Stimulated activated CD4-positive, alpha-beta T cell treated with anti-CD3 and anti-CD28 coated beads, Interleukin-1b, Interleukin-23, amount 100 ng/mL, for 24 hours (primary cell): ENCODE results near the gene MICALL1.
"Not testable (repeated sequence)": the region's sequence is repeated elsewhere in the genome, so short reads cannot be mapped to it uniquely, and the experiment has no call there.

Experiments used
- DNase-seq, 4 experiments: peaks; one replicate each; pipeline ENCODE4 v3.0.0-alpha.2; 2020; ENCODE audit warnings: low read depth in 4 of 4, low spot score in 1 of 4

The MICALL1 gene

DNA sequence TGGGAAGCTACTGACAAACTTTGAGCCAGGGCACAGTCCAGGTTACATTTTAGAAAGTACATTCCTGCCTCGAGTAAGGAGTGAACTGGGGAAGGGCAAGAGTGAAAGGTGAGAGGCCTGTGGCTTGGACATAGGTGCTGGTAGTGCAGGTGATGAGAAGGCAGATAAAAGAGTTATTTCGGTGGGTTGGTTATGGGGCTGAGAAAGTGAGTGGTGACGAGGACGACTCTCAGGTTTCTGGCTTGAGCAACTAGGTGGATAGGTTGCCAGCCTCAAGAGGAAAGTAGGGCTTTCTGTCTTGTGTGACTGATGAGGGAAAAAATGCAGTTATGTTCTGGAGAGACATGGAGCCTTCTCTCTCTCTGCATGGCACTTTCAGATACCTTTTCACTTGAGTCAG is 51.1 kb downstream of the MICALL1 start:
- no peak for DNase-seq

DNA sequence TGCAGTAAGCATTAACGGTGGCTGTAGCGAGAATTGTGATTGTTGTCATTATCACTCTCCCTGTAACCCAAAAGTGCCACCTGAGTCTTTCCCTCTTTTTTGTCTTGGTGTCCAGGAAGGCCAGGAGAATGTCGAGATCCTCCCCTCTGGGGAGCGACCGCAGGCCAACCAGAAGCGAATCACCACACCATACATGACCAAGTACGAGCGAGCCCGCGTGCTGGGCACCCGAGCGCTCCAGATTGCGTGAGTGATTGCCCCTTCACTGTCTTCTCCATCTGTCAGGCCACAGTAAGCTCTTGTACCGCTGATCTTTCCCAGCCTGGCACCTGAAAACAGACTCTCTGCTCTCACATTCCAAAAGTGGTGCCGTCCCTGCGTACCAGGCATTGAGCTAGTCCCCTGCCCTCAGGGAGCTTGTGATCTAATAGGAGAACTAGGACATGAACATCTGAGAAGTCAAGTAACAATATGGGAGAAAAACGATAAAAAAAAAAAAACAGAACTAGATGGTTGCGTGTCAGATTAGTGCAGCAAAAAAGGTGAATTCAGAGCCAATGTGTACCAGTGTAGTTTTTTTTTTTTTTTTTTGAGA is 53.2 kb downstream of the MICALL1 start:
- DNase-seq: no peak

DNA sequence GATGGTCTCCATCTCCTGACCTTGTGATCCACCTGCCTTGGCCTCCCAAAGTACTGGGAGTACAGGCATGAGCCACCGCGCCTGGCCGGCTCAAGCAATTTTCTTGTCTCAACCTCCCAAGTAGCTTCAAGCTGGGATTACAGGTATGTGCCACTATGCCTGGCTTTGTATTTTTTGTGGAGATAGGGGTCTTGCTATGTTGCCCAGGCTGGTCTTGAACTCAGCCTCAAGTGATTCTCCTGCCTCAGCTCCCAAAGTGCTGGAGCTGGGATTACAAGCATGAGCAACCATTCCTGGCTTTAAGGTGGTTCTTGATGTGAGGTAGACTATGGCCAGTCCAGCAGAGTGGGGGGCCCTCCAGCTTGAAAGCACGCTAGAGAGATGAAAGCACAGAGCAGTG is 55.0 kb downstream of the MICALL1 start:
- no peak for DNase-seq

GRCh38 chr22:37965940-37966664 is 60.0 kb downstream of the MICALL1 start:
- DNase-seq: no peak

- no peak for DNase-seq
These were observed 61.0 kb downstream of the MICALL1 start for GRCh38 chr22:37967147-37967546.

DNA sequence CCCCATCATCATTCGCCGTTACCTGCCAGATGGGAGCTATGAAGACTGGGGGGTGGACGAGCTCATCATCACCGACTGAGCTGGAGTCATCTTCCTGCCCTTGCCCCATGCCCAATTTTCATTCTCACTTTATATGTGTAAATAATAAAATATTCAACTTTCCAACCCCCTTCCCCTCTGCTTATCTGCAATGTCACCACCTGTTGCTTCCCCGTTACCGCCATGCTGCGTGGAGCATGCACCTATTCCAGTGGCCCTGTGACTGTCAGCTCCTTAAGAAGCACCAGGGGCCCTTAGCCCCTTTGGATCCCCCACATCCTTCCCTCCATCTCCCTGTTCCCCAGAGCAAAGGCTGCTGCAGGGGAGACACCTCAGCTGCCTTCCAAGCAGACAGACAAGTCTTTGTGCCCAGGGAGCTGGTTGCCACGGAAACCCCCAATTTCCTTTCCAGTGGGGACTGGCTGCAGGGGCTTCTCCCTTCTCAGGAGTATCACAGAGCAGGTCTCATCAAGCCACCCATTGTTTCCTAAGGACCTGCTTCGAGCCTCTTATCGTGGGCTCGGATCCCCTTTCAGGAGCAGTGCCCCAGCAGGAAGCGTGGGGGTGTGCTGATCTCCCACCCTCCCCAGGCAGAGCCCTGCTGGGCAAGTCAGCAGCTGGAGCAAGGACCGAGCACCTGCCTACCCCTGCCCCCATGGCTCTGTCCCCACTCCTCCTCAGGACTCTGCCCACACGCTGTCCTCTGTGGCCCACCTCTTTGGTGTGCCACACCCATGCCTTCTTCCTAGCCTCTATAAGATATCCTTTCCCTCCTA is 61.7 kb downstream of the MICALL1 start:
- no peak for DNase-seq

DNA sequence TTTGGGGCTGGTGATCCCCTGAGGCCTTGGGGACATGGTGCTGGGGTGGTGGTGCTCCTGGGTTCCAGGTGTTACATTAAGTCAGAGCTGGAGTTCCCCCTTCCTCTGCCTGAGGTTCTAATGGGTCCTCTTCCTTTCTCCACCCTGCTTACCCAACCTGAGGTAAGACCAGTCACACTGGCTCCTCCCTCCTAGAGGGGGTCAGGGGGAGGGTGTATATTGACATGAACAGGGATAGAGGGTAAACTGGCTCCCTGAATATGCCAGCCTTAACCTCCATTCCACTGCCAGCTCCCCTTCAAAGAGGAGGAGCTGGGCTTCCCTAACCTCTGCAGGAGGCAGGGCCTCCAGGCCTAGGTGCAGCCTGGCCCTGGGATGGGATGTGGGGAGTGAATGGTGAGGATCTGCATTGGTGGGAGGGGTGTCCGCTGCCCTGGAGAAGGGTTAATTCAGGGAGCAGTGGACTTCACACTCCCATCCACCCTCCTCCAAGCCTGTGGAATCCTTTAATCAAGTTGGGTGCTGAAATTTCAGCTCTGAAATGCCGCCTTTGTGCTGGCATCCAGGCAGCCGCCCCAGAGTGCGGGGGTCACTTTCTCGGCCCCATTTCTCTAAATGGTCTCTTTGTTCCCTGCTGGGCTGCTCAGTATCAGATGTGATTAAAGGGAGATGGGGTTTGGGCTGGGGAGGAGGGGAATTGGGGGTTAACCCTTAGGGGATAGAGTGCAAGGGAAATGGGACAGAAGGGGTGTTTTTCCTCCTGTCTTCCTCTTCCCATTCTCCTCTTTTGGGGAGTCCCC is 62.6 kb downstream of the MICALL1 start:
- no peak for DNase-seq

GRCh38 chr22:37970864-37971263 is 64.8 kb downstream of the MICALL1 start:
- no peak for DNase-seq

GRCh38 chr22:37971475-37972434 is 65.7 kb downstream of the MICALL1 start:
- DNase-seq: no peak

- no peak for DNase-seq
These were observed 66.4 kb downstream of the MICALL1 start for GRCh38 chr22:37972527-37972926.

DNA sequence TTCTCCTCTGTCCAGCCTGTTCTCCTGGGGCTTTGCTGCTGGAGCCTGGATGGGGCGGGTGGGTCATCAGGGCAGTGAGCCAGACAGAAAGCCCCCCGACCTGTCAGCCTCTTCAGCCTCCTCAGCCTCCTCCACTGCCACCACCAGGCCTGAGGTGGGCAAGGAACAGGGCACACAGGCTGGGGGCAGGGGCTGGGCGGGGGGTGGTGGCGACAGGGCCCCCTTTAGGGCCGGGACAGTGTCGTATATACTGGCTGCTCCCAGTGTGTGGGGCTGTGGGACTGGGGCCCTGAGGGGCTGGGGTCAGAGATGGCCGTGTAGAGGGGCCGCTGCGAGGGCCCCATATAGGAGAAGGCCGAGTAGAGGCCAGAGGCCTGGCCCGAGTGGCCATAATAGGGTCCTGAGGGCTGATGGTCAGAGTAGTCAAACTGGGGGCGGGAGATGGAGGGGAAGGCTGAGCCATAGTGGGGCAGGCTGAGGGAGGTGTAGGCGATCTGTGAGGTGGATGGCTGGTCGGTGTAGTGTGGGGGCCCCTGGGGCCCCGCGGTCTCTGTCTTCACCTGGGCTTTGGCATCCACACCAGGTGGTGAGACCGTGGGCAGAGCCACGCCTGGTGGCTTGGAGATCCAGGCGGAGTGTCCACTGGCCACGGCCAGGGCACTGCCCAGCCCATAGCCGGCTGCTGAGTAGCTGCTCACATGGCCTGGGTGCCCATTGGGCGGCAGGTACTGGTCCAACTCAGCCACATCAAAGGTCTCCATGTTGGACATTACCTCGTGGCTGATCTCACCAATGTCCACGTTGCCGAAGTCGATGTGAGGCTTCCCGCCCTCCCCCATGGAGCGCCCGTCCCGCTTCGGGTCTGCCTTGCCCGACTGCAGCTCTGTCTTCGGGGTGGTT is 67.4 kb downstream of the MICALL1 start:
- no peak for DNase-seq

DNA sequence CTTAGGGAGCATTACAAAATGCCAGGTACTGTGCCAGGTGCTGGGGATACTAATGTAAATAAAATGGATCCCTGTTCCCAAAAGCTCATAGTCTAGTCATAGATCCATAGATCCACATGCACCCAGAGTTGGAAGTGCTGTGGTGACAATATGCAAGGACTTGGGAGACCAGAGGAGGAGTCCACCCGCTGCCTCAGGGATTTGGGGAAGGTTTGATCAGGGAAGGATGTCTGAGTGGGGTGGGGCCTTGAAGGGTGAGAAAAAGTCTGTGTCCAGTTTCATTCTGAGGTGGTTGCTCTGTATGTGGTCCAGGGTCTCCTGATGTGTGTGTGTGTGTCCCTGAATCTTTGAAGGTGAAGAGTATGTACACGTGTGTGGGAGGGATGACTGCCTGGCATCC is 69.1 kb downstream of the MICALL1 start:
- no peak for DNase-seq

DNA sequence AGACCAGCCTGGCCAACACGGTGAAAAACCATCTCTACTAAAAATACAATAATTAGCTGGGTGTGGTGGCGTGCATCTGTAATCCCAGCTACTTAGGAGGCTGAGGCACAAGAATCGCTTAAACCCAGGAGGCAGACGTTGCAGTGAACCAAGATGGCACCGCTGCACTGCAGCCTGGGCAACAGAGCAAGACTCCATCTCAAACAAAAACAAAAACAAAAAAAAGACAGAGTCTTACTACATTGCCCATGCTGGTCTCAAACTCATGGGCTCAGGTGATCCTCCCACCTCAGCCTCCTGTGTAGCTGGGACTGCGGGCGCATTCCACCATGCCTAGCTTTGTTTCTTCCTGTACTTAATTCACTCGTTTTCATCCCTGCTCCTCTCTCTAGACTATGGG is 69.9 kb downstream of the MICALL1 start:
- DNase-seq: not testable (repeated sequence)

GRCh38 chr22:37976547-37976946 is 70.5 kb downstream of the MICALL1 start:
- DNase-seq: no peak

DNA sequence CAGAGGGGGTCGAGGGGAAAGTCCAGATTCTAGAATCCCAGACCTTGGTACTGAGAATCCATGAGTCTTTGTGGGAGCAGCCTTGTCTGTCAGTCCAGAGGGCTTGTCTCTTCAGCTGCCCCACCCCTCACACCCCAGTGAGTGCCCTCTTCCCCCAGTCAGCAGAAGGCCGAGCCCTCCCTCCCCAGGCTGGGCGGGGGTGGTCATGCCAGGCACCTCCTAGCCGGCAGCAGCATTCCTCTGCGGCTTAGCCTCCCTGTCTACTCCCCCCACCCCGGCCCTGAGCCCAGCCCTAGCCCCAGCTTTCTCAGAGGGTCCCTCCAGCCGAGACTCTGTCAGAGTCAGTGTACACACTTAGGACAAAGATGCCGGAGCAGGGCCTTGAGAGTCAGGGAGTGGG is 73.7 kb downstream of the MICALL1 start:
- no peak for DNase-seq

DNA sequence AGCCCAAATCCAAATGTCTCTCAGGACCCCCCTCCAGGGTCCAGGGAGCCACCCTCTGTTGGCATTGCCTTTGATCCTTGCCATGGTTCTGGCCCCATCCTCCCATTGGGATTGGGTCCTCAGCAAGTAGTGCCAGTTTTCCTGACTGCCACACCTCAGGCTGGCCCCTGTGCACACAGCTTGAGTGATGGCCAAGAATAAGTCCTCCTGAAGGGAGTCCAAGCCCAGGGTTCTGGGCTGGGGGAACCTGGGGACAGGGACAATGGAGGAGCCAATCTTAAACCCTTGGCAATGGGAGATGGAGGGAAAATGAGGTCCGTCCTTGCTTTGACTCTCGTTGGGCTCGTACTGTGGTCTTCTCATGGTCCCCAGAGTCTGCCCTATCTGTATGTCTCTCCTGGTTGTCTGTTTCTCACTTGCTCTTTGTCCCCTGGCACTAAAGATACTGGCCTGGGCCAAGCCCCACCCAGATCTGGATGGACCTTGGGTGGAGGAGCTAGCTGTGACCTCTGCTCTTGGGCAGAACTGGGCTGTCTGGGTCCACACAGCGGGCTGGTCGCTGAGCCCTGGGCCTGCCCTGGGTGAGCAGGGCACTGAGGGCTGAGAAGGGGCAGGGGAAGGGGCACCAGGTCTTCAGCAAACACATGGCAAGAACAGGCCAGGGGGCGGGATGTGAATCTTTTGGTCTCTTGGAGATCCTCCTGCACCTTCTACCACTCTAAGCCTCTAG is 75.3 kb downstream of the MICALL1 start:
- no peak for DNase-seq

DNA sequence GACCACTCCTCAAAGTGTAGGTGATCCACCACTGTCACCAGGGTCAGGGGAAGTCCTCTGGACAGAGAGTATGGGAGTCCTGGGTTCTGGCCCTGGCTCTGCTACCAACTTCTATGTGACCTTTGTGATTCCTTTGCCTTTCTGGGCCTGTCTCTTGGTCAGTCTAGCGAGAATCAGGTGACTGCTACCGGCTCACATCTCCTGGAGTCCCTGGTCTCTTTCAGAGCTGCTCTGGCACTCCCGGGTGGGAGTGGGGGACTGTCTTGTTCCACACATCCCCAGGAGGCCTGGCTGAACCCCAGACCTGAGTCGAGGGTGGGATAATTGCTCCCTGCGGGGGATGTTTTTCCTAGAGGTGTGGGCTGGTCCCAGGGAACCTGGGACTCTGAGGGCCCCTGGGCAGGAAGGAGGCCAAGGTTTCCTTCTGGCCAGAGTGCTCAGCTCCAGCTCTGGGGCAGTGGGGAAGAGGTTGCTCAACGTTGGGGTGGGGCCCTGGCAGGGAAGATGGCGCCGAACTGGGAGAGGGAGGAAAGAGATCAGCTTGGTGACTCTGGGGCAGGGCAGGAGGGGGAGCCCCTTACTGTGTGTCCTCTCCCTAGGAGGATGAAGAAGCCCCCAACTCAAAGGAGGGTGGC is 76.2 kb downstream of the MICALL1 start:
- no peak for DNase-seq
